H1 (cell line): Measurements from ENCODE around the gene LIMA1. TPM values are rescaled to one million over a fixed set of nuclear protein-coding genes. Genes with fewer than 3 reads are reported as not detected.

Experiments used
- CTCF ChIA-PET: fragments of 300-600 bp; sonication (Branson Sonifier 250); formaldehyde crosslinking; loops from one replicate; lab custom pipeline; 2021; ENCODE audit not compliant: partially characterized antibody; lab: Charles Lee
- POLR2A ChIA-PET: fragments of 300-600 bp; sonication (Branson Sonifier 250); formaldehyde crosslinking; loops from one replicate; lab custom pipeline; 2021; ENCODE audit warnings: inconsistent platforms; ENCODE audit not compliant: partially characterized antibody; lab: Charles Lee
- DNase-seq, 2 experiments: peaks; one replicate each; pipeline versions ENCODE4 v3.0.0 to v3.0.0-alpha.2; 2010 to 2022; ENCODE audit warnings: low spot score in 2 of 2, low read depth in 1 of 2, mixed read lengths in 1 of 2
- FAIRE-seq: peaks from 2 replicates; lab custom pipeline; 2011; peaks lifted over from hg19 to GRCh38; lab: Jason Lieb, UNC
- H2AFZ ChIP-seq: 2 replicates; pipeline ENCODE4 v1.8.1; 2012; ENCODE audit warnings: low read length, inconsistent platforms
- H2AK5ac ChIP-seq: 2 replicates; pipeline ENCODE4 v1.6.1; 2013; ENCODE audit warnings: low read depth, low read length
- H2BK120ac ChIP-seq: replicated peaks from 2 replicates; pipeline ENCODE3; 2013; ENCODE audit warnings: low read depth, low read length, inconsistent platforms
- H2BK12ac ChIP-seq: 2 replicates; pipeline ENCODE4 v1.6.1; 2013; ENCODE audit warnings: low read depth, low read length
- H2BK15ac ChIP-seq: 2 replicates; pipeline ENCODE4 v1.6.1; 2013; ENCODE audit warnings: low read length
- H2BK20ac ChIP-seq: 2 replicates; pipeline ENCODE4 v1.6.1; 2013; ENCODE audit warnings: low read length
- H2BK5ac ChIP-seq: 2 replicates; pipeline ENCODE4 v1.6.1; 2013; ENCODE audit warnings: low read depth, low read length
- H3K14ac ChIP-seq: 2 replicates; pipeline ENCODE4 v1.6.1; 2013; ENCODE audit warnings: inconsistent platforms; ENCODE audit not compliant: insufficient read length
- H3K18ac ChIP-seq: 2 replicates; pipeline ENCODE4 v1.6.1; 2013; ENCODE audit warnings: low read length; ENCODE audit errors: extremely low read depth
- H3K23ac ChIP-seq: 2 replicates; pipeline ENCODE4 v1.6.1; 2013; ENCODE audit warnings: inconsistent platforms; ENCODE audit not compliant: insufficient read length
- H3K23me2 ChIP-seq: 2 replicates; pipeline ENCODE4 v1.6.1; 2013; ENCODE audit warnings: low read depth, low read length
- H3K27ac ChIP-seq: 2 replicates; pipeline ENCODE4 v1.6.1; 2011; ENCODE audit warnings: low read depth, low read length, inconsistent platforms
- H3K27me3 ChIP-seq, 4 experiments: replicated peaks in 1 of 4; 1 replicate in 1 of 4; 2 replicates in 3 of 4; pipeline versions ENCODE4 v1.6.1 to v1.8.1; 2011 to 2013; ENCODE audit warnings: low read length in 3 of 4, mild to moderate bottlenecking in 3 of 4, inconsistent platforms in 2 of 4, mixed read lengths in 2 of 4, moderate library complexity in 1 of 4; ENCODE audit not compliant: control insufficient read depth in 3 of 4, insufficient read depth in 3 of 4; ENCODE audit errors: extremely low read depth in 1 of 4
- H3K36me3 ChIP-seq, 4 experiments: 2 replicates each; pipeline versions ENCODE4 v1.6.1 to v1.8.1; 2011 to 2013; ENCODE audit warnings: mild to moderate bottlenecking in 4 of 4, low read length in 3 of 4, moderate library complexity in 2 of 4, control low read depth in 1 of 4, inconsistent platforms in 1 of 4; ENCODE audit not compliant: insufficient read depth in 4 of 4, control insufficient read depth in 2 of 4
- H3K4ac ChIP-seq: replicated peaks from 2 replicates; pipeline ENCODE3; 2013; ENCODE audit warnings: low read length, low read depth, mixed read lengths, inconsistent platforms; ENCODE audit not compliant: insufficient read length
- H3K4me1 ChIP-seq, 4 experiments: replicated peaks in 1 of 4; 1 replicate in 1 of 4; 2 replicates in 3 of 4; pipeline versions ENCODE4 v1.6.1 to v1.8.1; 2011 to 2013; ENCODE audit warnings: low read length in 3 of 4, inconsistent platforms in 2 of 4, mixed read lengths in 1 of 4; ENCODE audit not compliant: insufficient read depth in 4 of 4, control insufficient read depth in 3 of 4
- H3K4me2 ChIP-seq, 2 experiments: 2 replicates each; pipeline versions ENCODE4 v1.6.1 to v1.8.1; 2011 to 2013; ENCODE audit warnings: low read depth in 2 of 2, low read length in 2 of 2, control low read depth in 1 of 2, inconsistent platforms in 1 of 2, mild to moderate bottlenecking in 1 of 2; ENCODE audit not compliant: insufficient read depth in 1 of 2
- H3K4me3 ChIP-seq, 4 experiments: fragments of 200-600, 300-600 bp in 1 of 4; sonication (generic), shearing (Covaris generic), sonication (Bioruptor Twin) in 1 of 4; 2 replicates each; pipeline versions ENCODE4 v1.5.1 to v1.8.1; 2011 to 2016; ENCODE audit warnings: low read length in 4 of 4, low read depth in 3 of 4, control low read depth in 2 of 4, inconsistent platforms in 2 of 4, mild to moderate bottlenecking in 2 of 4, mixed read lengths in 1 of 4, moderate library complexity in 1 of 4; ENCODE audit not compliant: insufficient read depth in 2 of 4; ENCODE audit errors: extremely low read depth in 1 of 4
- H3K56ac ChIP-seq: replicated peaks from 2 replicates; pipeline ENCODE3; 2013; ENCODE audit warnings: low read depth, mild to moderate bottlenecking, mixed read lengths, low read length, inconsistent platforms; ENCODE audit not compliant: insufficient read length
- H3K79me1 ChIP-seq: 2 replicates; pipeline ENCODE4 v1.6.1; 2013; ENCODE audit warnings: low read depth, low read length, control low read depth
- H3K79me2 ChIP-seq, 2 experiments: 2 replicates each; pipeline versions ENCODE4 v1.6.1 to v1.8.1; 2012 to 2013; ENCODE audit warnings: low read length in 2 of 2, mild to moderate bottlenecking in 2 of 2, inconsistent platforms in 1 of 2; ENCODE audit not compliant: insufficient read depth in 2 of 2, control insufficient read depth in 1 of 2
- H3K9ac ChIP-seq, 4 experiments: replicated peaks in 1 of 4; 1 replicate in 1 of 4; 2 replicates in 3 of 4; pipeline versions ENCODE4 v1.6.1 to v1.8.1; 2011 to 2013; ENCODE audit warnings: low read depth in 3 of 4, low read length in 3 of 4, control low read depth in 2 of 4, mild to moderate bottlenecking in 2 of 4, moderate library complexity in 2 of 4, inconsistent platforms in 1 of 4; ENCODE audit errors: extremely low read depth in 1 of 4
- H3K9me3 ChIP-seq, 2 experiments: 2 replicates each; pipeline versions ENCODE4 v1.6.1 to v1.8.1; 2012 to 2013; ENCODE audit warnings: mild to moderate bottlenecking in 2 of 2, moderate library complexity in 2 of 2, control low read depth in 1 of 2, inconsistent platforms in 1 of 2, low read depth in 1 of 2, low read length in 1 of 2, mixed read lengths in 1 of 2; ENCODE audit not compliant: insufficient read depth in 2 of 2
- H4K20me1 ChIP-seq, 2 experiments: replicated peaks in 1 of 2; 2 replicates each; pipeline versions ENCODE3 to v1.8.1; 2011 to 2013; ENCODE audit warnings: inconsistent platforms in 2 of 2, low read length in 2 of 2, mild to moderate bottlenecking in 1 of 2; ENCODE audit not compliant: insufficient read depth in 2 of 2, control insufficient read depth in 1 of 2
- H4K5ac ChIP-seq: 2 replicates; pipeline ENCODE4 v1.6.1; 2013; ENCODE audit warnings: low read length, low read depth, mixed read lengths, inconsistent platforms; ENCODE audit not compliant: insufficient read length
- H4K8ac ChIP-seq: 2 replicates; pipeline ENCODE4 v1.8.0; 2013; ENCODE audit warnings: mild to moderate bottlenecking, moderate library complexity, low read length, inconsistent platforms; ENCODE audit not compliant: insufficient read depth; ENCODE audit errors: extremely low read depth
- H4K91ac ChIP-seq: replicated peaks from 2 replicates; pipeline ENCODE3; 2013; ENCODE audit warnings: low read length, mixed read lengths, inconsistent platforms; ENCODE audit not compliant: insufficient read length
- CBX5 ChIP-seq: fragments of 300-800, 300-1000 bp; sonication (generic); IDR thresholded peaks from 2 replicates; pipeline ENCODE4 v1.7.1; 2016; ENCODE audit warnings: antibody characterized with exemption, low read length, low read depth
- CHD2 ChIP-seq: IDR thresholded peaks from 2 replicates; pipeline ENCODE4 v1.6.1; 2012; ENCODE audit warnings: low read length, improper control_type of control experiment
- CREB1 ChIP-seq: IDR thresholded peaks from 2 replicates; pipeline ENCODE4 v1.6.1; 2012; ENCODE audit warnings: inconsistent platforms
- EP300 ChIP-seq, 2 experiments: IDR thresholded peaks; 1 replicate in 1 of 2; 2 replicates in 1 of 2; pipeline ENCODE4 v1.6.1; 2011 to 2012; ENCODE audit warnings: low read depth in 2 of 2, low read length in 2 of 2, mild to moderate bottlenecking in 2 of 2, borderline replicate concordance in 1 of 2, inconsistent platforms in 1 of 2, moderate library complexity in 1 of 2
- GABPA ChIP-seq: IDR thresholded peaks from 2 replicates; pipeline ENCODE4 v1.6.1; 2011; ENCODE audit warnings: mild to moderate bottlenecking, low read length, moderate library complexity, borderline replicate concordance; ENCODE audit not compliant: insufficient read depth
- MAFK ChIP-seq: IDR thresholded peaks from 2 replicates; pipeline ENCODE4 v1.6.1; 2012; ENCODE audit warnings: low read depth, mild to moderate bottlenecking, improper control_type of control experiment, low read length
- NANOG ChIP-seq: IDR thresholded peaks from 2 replicates; pipeline ENCODE4 v1.6.1; 2011; ENCODE audit warnings: low read length, low read depth, mild to moderate bottlenecking, inconsistent platforms; ENCODE audit not compliant: insufficient read depth, poor library complexity, severe bottlenecking
- PHF8 ChIP-seq: fragments of 200-600 bp; sonication (generic); conservative IDR thresholded peaks from 2 replicates; pipeline ENCODE4 v1.7.1; 2012; ENCODE audit warnings: low read depth, mild to moderate bottlenecking, inconsistent platforms, low read length, moderate library complexity
- POLR2A ChIP-seq, 2 experiments: IDR thresholded peaks; 1 replicate in 1 of 2; 2 replicates in 1 of 2; pipeline ENCODE4 v1.6.1; 2011; ENCODE audit warnings: low read depth in 2 of 2, low read length in 2 of 2, mild to moderate bottlenecking in 2 of 2; ENCODE audit errors: control extremely low read depth in 1 of 2
- POLR2AphosphoS5 ChIP-seq: IDR thresholded peaks from 2 replicates; pipeline ENCODE4 v1.6.1; 2011; ENCODE audit warnings: low read depth, low read length
- SAP30 ChIP-seq: fragments of 300-600 bp; sonication (generic); IDR thresholded peaks from 2 replicates; pipeline ENCODE4 v1.7.1; 2012; ENCODE audit warnings: low read length, moderate library complexity, mild to moderate bottlenecking, inconsistent platforms; ENCODE audit not compliant: insufficient read depth, insufficient replicate concordance
- SIRT6 ChIP-seq: IDR thresholded peaks from one replicate; pipeline ENCODE4 v1.7.1; 2012; ENCODE audit warnings: low read length, inconsistent platforms
- TCF12 ChIP-seq: IDR thresholded peaks from 2 replicates; pipeline ENCODE4 v1.6.1; 2011; ENCODE audit warnings: low read depth, mild to moderate bottlenecking, low read length
- USF2 ChIP-seq: IDR thresholded peaks from 2 replicates; pipeline ENCODE4 v1.6.1; 2011; ENCODE audit warnings: low read length, improper control_type of control experiment
- WGBS, 2 experiments: shearing (Covaris generic) in 1 of 2; methylation state at CpG; one replicate each; pipeline versions ENCODE4 v1.1.6 to v1.1.7; 2013 to 2015; ENCODE audit warnings: low lambda C conversion rate in 2 of 2, mixed read lengths in 2 of 2, inconsistent platforms in 1 of 2, low coverage in 1 of 2, missing lambda C conversion rate in 1 of 2; ENCODE audit not compliant: insufficient replicate concordance in 2 of 2, insufficient coverage in 1 of 2, insufficient read length in 1 of 2; ENCODE audit errors: extremely low coverage in 1 of 2, missing lambda C conversion rate in 1 of 2; 5-methylcytosine and 5-hydroxymethylcytosine counted together
- polyA plus RNA-seq, 7 experiments: library from polyadenylated mRNA; depleted of rRNA in 3 of 7; stranded (reverse) in 5 of 7; unstranded in 2 of 7; fragments of >200 nt in 5 of 7; fragments of 200-250 nt in 2 of 7; gene quantifications; 1 replicate in 5 of 7; 2 replicates in 1 of 7; 4 replicates in 1 of 7; pipeline versions ENCODE4 v1.2.1 to v1.2.3, GENCODE V29; 2011 to 2013; ENCODE audit warnings: missing spikeins in 2 of 7, mixed read lengths in 2 of 7
- total RNA-seq: library from RNA; stranded (reverse); fragmentation: NEBNext Ultra II Directional; extraction: Animal tissue kit (Norgen Biotek cat#: 25700); gene quantifications from 2 replicates; pipeline ENCODE4 v1.2.1, GENCODE V29; 2021

The LIMA1 gene
- total and polyA plus RNA-seq, 2 of the 8 experiments (the other 6 are each of a cell fraction or from before 2014, with no cell fraction given) = 12.7 to 47.6 TPM

GRCh38 chr12:50217202-50217601 is 66.1 kb downstream of the LIMA1 start:
- no peak overlapping the region for H3K14ac ChIP-seq
- H2AFZ ChIP-seq = no peak overlapping the region
- no peak overlapping the region for H4K8ac ChIP-seq
- no peak overlapping the region for H3K4ac ChIP-seq
- peaks cover 0 to 71% of the 10 kb centered on the region in 2 experiments; a peak in 2 of 4 replicates for H3K79me2 ChIP-seq
- ChIA-PET POLR2A (interaction anchor here (1.0 kb wide), 1 partner anchor 16 kb away, joined by 3 read pairs; no protein-coding TSS in a partner anchor), CTCF (interaction anchor here (0.5 to 1.5 kb wide), 3 partner anchors 15 to 927 kb away, joined by 3 to 4 read pairs (median 3); no protein-coding TSS in a partner anchor)
- no peak overlapping the region for H4K5ac ChIP-seq
- H4K20me1 ChIP-seq = no peaks in the 10 kb centered on the region
- H2BK12ac ChIP-seq = no peak overlapping the region
- peaks cover 0 to 2% (median 0%) of the 10 kb centered on the region in 4 experiments; a peak in 1 of 7 replicates for H3K4me1 ChIP-seq
- no peaks in the 10 kb centered on the region for H3K9me3 ChIP-seq
- peaks cover 3% of the 10 kb centered on the region; the same call in 1 of the 2 replicates for H3K79me1 ChIP-seq
- H2BK15ac ChIP-seq = no peak overlapping the region
- no peak overlapping the region for H4K91ac ChIP-seq
- WGBS, 2 experiments = 100% methylated on average over 1 of the region's 1 CpG; no CpG with 5 or more reads in 1 of the 2 experiments
- peaks cover 2% of the 10 kb centered on the region for H3K23me2 ChIP-seq
- no peak overlapping the region for H3K23ac ChIP-seq
- no peak overlapping the region for H2BK120ac ChIP-seq
- H3K36me3 ChIP-seq = no peaks in the 10 kb centered on the region
- H3K4me3 ChIP-seq = no peak overlapping the region
- no peak for DNase-seq
- H3K27me3 ChIP-seq = no peaks in the 10 kb centered on the region
- FAIRE-seq = no peak
- no peak overlapping the region for H3K18ac ChIP-seq
- no peak overlapping the region for H2BK5ac ChIP-seq
- no peak overlapping the region for H3K56ac ChIP-seq
- H3K9ac ChIP-seq = no peak overlapping the region
- no peak overlapping the region for H3K4me2 ChIP-seq
- H2BK20ac ChIP-seq = no peak overlapping the region
- no peak overlapping the region for H3K27ac ChIP-seq
- no peak overlapping the region for H2AK5ac ChIP-seq
- TF ChIP-seq GABPA (no peak), PHF8 (no peak), CREB1 (no peak), MAFK (no peak), CBX5 (no peak), TCF12 (no peak), POLR2A (IDR thresholded peaks at IDR 0.05; ENCODE audit: control extremely low read depth in 1 of 2, low read depth in 2 of 2, low read length in 2 of 2) (no peak), SIRT6 (no peak), SAP30 (no peak), EP300 (IDR thresholded peaks at IDR 0.05; ENCODE audit: borderline replicate concordance in 1 of 2, low read depth in 2 of 2, low read length in 2 of 2) (no peak), POLR2AphosphoS5 (no peak), USF2 (no peak), CHD2 (no peak), NANOG (no peak)
